SU-DHL-6 (cell line): ENCODE data around the gene ALG11.
"Not testable (repeated sequence)": the region's sequence is repeated elsewhere in the genome, so short reads cannot be mapped to it uniquely, and the experiment has no call there.

ENCODE experiments used
- EZH2phosphoT487 ChIP-seq: fragments of 200-600 bp; sonication (generic), shearing (Covaris generic); conservative IDR thresholded peaks from 2 replicates; pipeline ENCODE4 v1.6.1; 2018; ENCODE audit warnings: mild to moderate bottlenecking, antibody characterized with exemption, low read length, moderate library complexity, mixed read lengths
- TF ChIP-seq, protein P1 (sequence below): fragments of 200-600 bp; sonication (generic); IDR thresholded peaks from one replicate; pipeline ENCODE4 v1.5.1; 2017; ENCODE audit warnings: antibody characterized with exemption, mild to moderate bottlenecking, low read length, moderate library complexity; ENCODE audit not compliant: insufficient read depth, poor library complexity, severe bottlenecking

DNA sequence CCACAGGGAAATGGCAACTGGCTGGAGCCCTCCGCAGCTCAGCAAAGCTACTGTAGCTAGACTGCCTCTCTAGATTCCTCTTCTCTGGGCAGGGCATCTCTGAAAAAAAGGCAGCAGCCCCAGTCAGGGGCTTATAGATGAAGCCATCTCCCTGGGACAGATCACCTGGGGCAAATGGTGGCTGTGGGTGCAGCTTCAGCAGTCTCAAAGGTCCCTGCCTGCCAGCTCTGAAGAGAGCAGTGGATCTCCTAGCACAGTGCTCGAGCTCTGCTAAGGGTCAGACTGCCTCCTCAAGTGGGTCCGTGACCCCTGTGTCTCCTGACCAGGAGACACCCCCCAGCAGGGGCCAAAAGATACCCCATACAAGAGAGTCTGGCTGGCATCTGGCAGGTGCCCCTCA lies 28.9 kb upstream of the ALG11 start:
- TF ChIP-seq, protein P1, sequence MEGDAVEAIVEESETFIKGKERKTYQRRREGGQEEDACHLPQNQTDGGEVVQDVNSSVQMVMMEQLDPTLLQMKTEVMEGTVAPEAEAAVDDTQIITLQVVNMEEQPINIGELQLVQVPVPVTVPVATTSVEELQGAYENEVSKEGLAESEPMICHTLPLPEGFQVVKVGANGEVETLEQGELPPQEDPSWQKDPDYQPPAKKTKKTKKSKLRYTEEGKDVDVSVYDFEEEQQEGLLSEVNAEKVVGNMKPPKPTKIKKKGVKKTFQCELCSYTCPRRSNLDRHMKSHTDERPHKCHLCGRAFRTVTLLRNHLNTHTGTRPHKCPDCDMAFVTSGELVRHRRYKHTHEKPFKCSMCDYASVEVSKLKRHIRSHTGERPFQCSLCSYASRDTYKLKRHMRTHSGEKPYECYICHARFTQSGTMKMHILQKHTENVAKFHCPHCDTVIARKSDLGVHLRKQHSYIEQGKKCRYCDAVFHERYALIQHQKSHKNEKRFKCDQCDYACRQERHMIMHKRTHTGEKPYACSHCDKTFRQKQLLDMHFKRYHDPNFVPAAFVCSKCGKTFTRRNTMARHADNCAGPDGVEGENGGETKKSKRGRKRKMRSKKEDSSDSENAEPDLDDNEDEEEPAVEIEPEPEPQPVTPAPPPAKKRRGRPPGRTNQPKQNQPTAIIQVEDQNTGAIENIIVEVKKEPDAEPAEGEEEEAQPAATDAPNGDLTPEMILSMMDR = not testable (repeated sequence)
- not testable (repeated sequence) for TF ChIP-seq EZH2phosphoT487
